ENCODE results near the gene PHACTR3. TPM values are rescaled to one million over a fixed set of nuclear protein-coding genes. Genes with fewer than 3 reads are reported as not detected.

PHACTR3 gene
- polyA plus RNA-seq, 3 donors from 2014 or later = not detected

DNA sequence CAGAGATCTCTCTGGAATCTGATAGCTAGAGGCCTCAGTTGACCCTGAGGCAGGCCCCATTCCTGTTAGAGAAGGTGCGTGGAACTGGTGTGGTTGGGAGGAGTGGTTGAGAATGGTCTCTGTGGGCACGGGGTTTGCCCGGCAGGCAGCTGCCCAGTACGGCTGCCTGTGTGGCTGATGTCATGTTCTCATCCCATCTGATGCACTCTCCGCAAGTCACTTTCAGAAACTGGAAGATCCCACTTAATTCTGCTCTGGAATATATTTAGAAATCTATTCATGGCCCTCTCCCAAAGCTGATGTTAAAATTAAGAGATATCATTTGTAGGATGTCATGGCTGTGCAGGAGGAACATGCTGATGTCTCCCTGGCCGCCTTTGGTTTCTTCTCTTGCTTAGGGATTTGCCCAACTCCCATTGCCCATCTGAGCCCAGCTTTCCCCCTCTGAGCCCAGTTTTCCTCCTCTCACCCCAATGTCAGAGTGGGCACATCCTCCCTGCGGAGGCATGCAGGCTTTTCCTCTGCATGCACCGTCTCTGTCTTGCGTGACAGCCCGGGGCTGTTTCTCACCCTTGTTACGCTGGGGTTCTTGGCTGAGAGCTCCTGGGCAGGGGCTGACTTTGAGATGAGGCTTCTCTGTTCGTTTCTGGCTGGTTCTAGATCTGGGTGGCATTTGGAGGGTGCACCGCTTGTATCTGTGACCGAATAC is 21.0 kb downstream of the PHACTR3 start:
- Mint-ChIP-seq H3K4me1 (no peaks in the 10 kb centered on the region), H3K4me3 (no peak overlapping the region), H3K27ac (no peak overlapping the region), H3K27me3 (ENCODE audit: low read depth in 3 of 3) (peaks cover 0 to 3% (median 2%) of the 10 kb centered on the region in 3 donors), H3K36me3 (no peaks in the 10 kb centered on the region), H3K9me3 (peaks cover 0 to 2% (median 0%) of the 10 kb centered on the region in 6 donors)
- DNase-seq = no peak

DNA sequence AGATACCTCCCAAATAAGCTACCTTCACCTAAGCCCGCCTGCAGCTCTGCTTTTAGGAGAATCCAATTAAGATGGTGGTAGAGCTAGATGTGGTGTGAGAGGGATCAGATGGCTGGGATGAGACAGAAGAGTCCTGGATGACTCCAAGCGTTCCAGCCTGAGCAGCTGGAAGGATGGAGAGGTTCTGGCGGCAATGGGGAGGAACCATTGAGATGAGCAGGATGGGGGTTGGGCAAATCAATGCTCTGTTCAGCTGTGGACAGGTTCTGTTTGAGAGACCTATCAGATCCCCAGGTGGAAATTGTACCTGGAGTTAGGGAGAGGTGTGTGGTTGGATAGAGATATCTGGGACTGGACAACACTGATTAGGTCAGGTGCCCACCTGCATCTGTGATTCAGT is 23.0 kb downstream of the PHACTR3 start:
- Mint-ChIP-seq H3K27me3 (ENCODE audit: low read depth in 3 of 3) (peaks cover 2 to 8% (median 2%) of the 10 kb centered on the region in 3 donors), H3K36me3 (no peaks in the 10 kb centered on the region), H3K9me3 (peaks cover 0 to 2% (median 0%) of the 10 kb centered on the region in 6 donors), H3K4me3 (no peak overlapping the region), H3K27ac (no peak overlapping the region), H3K4me1 (no peaks in the 10 kb centered on the region)
- DNase-seq = no peak

- H3K9me3 Mint-ChIP-seq = no peaks in the 10 kb centered on the region
- H3K4me3 Mint-ChIP-seq = no peak overlapping the region
- no peak overlapping the region for H3K27ac Mint-ChIP-seq
- H3K36me3 Mint-ChIP-seq = no peaks in the 10 kb centered on the region
- DNase-seq = no peak
- H3K27me3 Mint-ChIP-seq (ENCODE audit: low read depth in 3 of 3) = peaks cover 2 to 8% (median 2%) of the 10 kb centered on the region in 3 donors
- no peaks in the 10 kb centered on the region for H3K4me1 Mint-ChIP-seq
Measured at GRCh38 chr20:59628171-59628570, 23.8 kb downstream of the PHACTR3 start.

- Mint-ChIP-seq H3K4me1 (no peaks in the 10 kb centered on the region), H3K36me3 (no peaks in the 10 kb centered on the region), H3K27me3 (ENCODE audit: low read depth in 3 of 3) (peaks cover 2 to 8% (median 2%) of the 10 kb centered on the region in 3 donors), H3K9me3 (no peaks in the 10 kb centered on the region), H3K4me3 (no peak overlapping the region), H3K27ac (no peak overlapping the region)
- no peak for DNase-seq
Measured at GRCh38 chr20:59629141-59630045, 25.1 kb downstream of the PHACTR3 start.

DNA sequence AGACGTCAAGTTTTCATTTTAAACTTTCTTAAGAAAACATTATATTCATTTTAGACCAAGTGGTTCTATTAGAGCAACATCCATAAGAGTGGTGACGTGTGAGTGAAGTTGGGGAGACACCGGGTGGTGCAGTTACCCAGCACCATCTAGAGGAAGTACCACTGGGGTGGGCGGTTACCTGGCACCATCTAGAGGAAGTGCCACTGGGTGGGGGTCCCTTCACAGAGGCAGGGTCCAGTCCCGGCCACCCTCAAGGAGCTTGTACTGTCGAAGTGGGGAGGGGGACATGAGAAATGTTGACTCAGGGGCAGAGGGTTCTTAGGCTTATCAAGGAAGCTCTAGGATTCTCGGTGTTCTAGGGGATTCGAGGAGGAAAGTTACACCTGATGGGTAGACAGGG is 26.2 kb downstream of the PHACTR3 start:
- no peaks in the 10 kb centered on the region for H3K36me3 Mint-ChIP-seq
- DNase-seq = no peak
- peaks cover 2 to 9% (median 2%) of the 10 kb centered on the region in 3 donors for H3K27me3 Mint-ChIP-seq (ENCODE audit: low read depth in 3 of 3)
- no peak overlapping the region for H3K4me3 Mint-ChIP-seq
- no peaks in the 10 kb centered on the region for H3K9me3 Mint-ChIP-seq
- no peak overlapping the region for H3K27ac Mint-ChIP-seq
- H3K4me1 Mint-ChIP-seq = no peaks in the 10 kb centered on the region

- no peaks in the 10 kb centered on the region for H3K4me1 Mint-ChIP-seq
- H3K36me3 Mint-ChIP-seq = no peaks in the 10 kb centered on the region
- H3K4me3 Mint-ChIP-seq = no peak overlapping the region
- H3K9me3 Mint-ChIP-seq = no peaks in the 10 kb centered on the region
- peaks cover 2 to 9% (median 2%) of the 10 kb centered on the region in 3 donors for H3K27me3 Mint-ChIP-seq (ENCODE audit: low read depth in 3 of 3)
- H3K27ac Mint-ChIP-seq = no peak overlapping the region
- no peak for DNase-seq
Measured at GRCh38 chr20:59631751-59632540, 27.6 kb downstream of the PHACTR3 start.

- Mint-ChIP-seq H3K9me3 (no peaks in the 10 kb centered on the region), H3K4me1 (no peaks in the 10 kb centered on the region), H3K27ac (no peak overlapping the region), H3K36me3 (no peaks in the 10 kb centered on the region), H3K4me3 (no peak overlapping the region), H3K27me3 (ENCODE audit: low read depth in 3 of 3) (peaks cover 2 to 8% (median 2%) of the 10 kb centered on the region in 3 donors)
- DNase-seq = no peak
Measured at GRCh38 chr20:59632541-59633113, 28.3 kb downstream of the PHACTR3 start.

- H3K4me3 Mint-ChIP-seq = no peak overlapping the region
- no peaks in the 10 kb centered on the region for H3K9me3 Mint-ChIP-seq
- no peaks in the 10 kb centered on the region for H3K4me1 Mint-ChIP-seq
- H3K36me3 Mint-ChIP-seq = no peaks in the 10 kb centered on the region
- DNase-seq = no peak
- peaks cover 2 to 8% (median 5%) of the 10 kb centered on the region in 3 donors for H3K27me3 Mint-ChIP-seq (ENCODE audit: low read depth in 3 of 3)
- H3K27ac Mint-ChIP-seq = no peak overlapping the region
Measured at GRCh38 chr20:59633656-59634251, 29.4 kb downstream of the PHACTR3 start.

- no peak overlapping the region for H3K27ac Mint-ChIP-seq
Measured at GRCh38 chr20:59634435-59635005, 30.2 kb downstream of the PHACTR3 start.

GRCh38 chr20:59636766-59637370 is 32.5 kb downstream of the PHACTR3 start:
- H3K36me3 Mint-ChIP-seq = no peaks in the 10 kb centered on the region
- peaks cover under 1 to 5% (median 3%) of the 10 kb centered on the region in 3 donors for H3K27me3 Mint-ChIP-seq (ENCODE audit: low read depth in 3 of 3)
- no peaks in the 10 kb centered on the region for H3K9me3 Mint-ChIP-seq
- DNase-seq = no peak
- no peaks in the 10 kb centered on the region for H3K4me1 Mint-ChIP-seq
- no peak overlapping the region for H3K4me3 Mint-ChIP-seq
- no peak overlapping the region for H3K27ac Mint-ChIP-seq

More at GRCh38 chr20:59634435-59635005, 30.2 kb downstream of the PHACTR3 start:
- Mint-ChIP-seq H3K27me3 (ENCODE audit: low read depth in 3 of 3) (peaks cover 2 to 8% (median 8%) of the 10 kb centered on the region in 3 donors), H3K4me3 (no peak overlapping the region), H3K9me3 (no peaks in the 10 kb centered on the region), H3K36me3 (no peaks in the 10 kb centered on the region), H3K4me1 (no peaks in the 10 kb centered on the region)
- no peak for DNase-seq

- no peak overlapping the region for H3K27ac Mint-ChIP-seq
Measured at GRCh38 chr20:59640267-59640666, 35.9 kb downstream of the PHACTR3 start.

GRCh38 chr20:59643615-59644061 is 39.3 kb downstream of the PHACTR3 start:
- DNase-seq = no peak
- Mint-ChIP-seq H3K36me3 (no peaks in the 10 kb centered on the region), H3K9me3 (peaks cover 0 to 3% (median 0%) of the 10 kb centered on the region in 6 donors), H3K4me3 (no peak overlapping the region), H3K4me1 (no peaks in the 10 kb centered on the region), H3K27ac (no peak overlapping the region), H3K27me3 (ENCODE audit: low read depth in 3 of 3) (peaks cover 0 to 4% (median 4%) of the 10 kb centered on the region in 3 donors)

More at GRCh38 chr20:59640267-59640666, 35.9 kb downstream of the PHACTR3 start:
- no peaks in the 10 kb centered on the region for H3K36me3 Mint-ChIP-seq
- peaks cover 0 to under 1% (median 0%) of the 10 kb centered on the region in 6 donors for H3K9me3 Mint-ChIP-seq
- DNase-seq = no peak
- peaks cover 2 to 6% (median 2%) of the 10 kb centered on the region in 3 donors for H3K27me3 Mint-ChIP-seq (ENCODE audit: low read depth in 3 of 3)
- no peak overlapping the region for H3K4me3 Mint-ChIP-seq
- H3K4me1 Mint-ChIP-seq = no peaks in the 10 kb centered on the region
